Astrocyte (in vitro differentiated cells and primary cell): ENCODE results near the gene GPI. TPM values are rescaled to one million over a fixed set of nuclear protein-coding genes. Genes with fewer than 3 reads are reported as not detected.
"Not testable (repeated sequence)": the region's sequence is repeated elsewhere in the genome, so short reads cannot be mapped to it uniquely, and the experiment has no call there.

Experiments
- DNase-seq: peaks from one replicate; pipeline ENCODE4 v3.0.0-alpha.2; 2010; ENCODE audit warnings: low read depth
- FAIRE-seq: peaks from 2 replicates; lab custom pipeline; 2011; peaks lifted over from hg19 to GRCh38; lab: Jason Lieb, UNC
- H2AFZ ChIP-seq: 2 replicates; pipeline ENCODE4 v1.6.0; 2012; ENCODE audit warnings: low read depth, low read length, inconsistent platforms
- H3K27ac ChIP-seq: 2 replicates; pipeline ENCODE4 v1.5.1; 2011; ENCODE audit warnings: low read depth, low read length, inconsistent platforms
- H3K27me3 ChIP-seq: 2 replicates; pipeline ENCODE4 v1.6.0; 2011; ENCODE audit warnings: low read length, inconsistent platforms; ENCODE audit not compliant: insufficient read depth
- H3K36me3 ChIP-seq: 2 replicates; pipeline ENCODE4 v1.5.1; 2011; ENCODE audit warnings: low read length, inconsistent platforms; ENCODE audit not compliant: insufficient read depth
- H3K4me1 ChIP-seq: 2 replicates; pipeline ENCODE4 v1.5.1; 2011; ENCODE audit warnings: low read length, inconsistent platforms; ENCODE audit not compliant: insufficient read depth
- H3K4me2 ChIP-seq: 2 replicates; pipeline ENCODE4 v1.6.0; 2012; ENCODE audit warnings: low read length, inconsistent platforms
- H3K4me3 ChIP-seq: 2 replicates; pipeline ENCODE4 v1.5.1; 2011; ENCODE audit warnings: low read depth, mild to moderate bottlenecking, low read length, inconsistent platforms; ENCODE audit not compliant: insufficient read depth
- H3K79me2 ChIP-seq: 2 replicates; pipeline ENCODE4 v1.6.0; 2012; ENCODE audit warnings: mild to moderate bottlenecking, low read length, inconsistent platforms; ENCODE audit not compliant: insufficient read depth
- H3K9ac ChIP-seq: 2 replicates; pipeline ENCODE4 v1.6.0; 2012; ENCODE audit warnings: mild to moderate bottlenecking, low read length, inconsistent platforms
- H3K9me3 ChIP-seq: 2 replicates; pipeline ENCODE4 v1.5.1; 2012; ENCODE audit warnings: low read depth, mild to moderate bottlenecking, low read length, inconsistent platforms; ENCODE audit not compliant: insufficient read depth
- H4K20me1 ChIP-seq: 2 replicates; pipeline ENCODE4 v1.6.0; 2012; ENCODE audit warnings: low read length, inconsistent platforms; ENCODE audit not compliant: insufficient read depth
- H3K27ac Mint-ChIP-seq: one replicate; pipeline ENCODE4 v1.8.0; 2021; ENCODE audit warnings: mild to moderate bottlenecking, mixed read lengths; ENCODE audit not compliant: unreplicated experiment
- H3K27me3 Mint-ChIP-seq: one replicate; pipeline ENCODE4 v1.8.0; 2021; ENCODE audit warnings: low read depth, mixed read lengths; ENCODE audit not compliant: unreplicated experiment
- H3K36me3 Mint-ChIP-seq: one replicate; pipeline ENCODE4 v1.8.0; 2021; ENCODE audit warnings: low read depth, mixed read lengths; ENCODE audit not compliant: unreplicated experiment
- H3K4me1 Mint-ChIP-seq: one replicate; pipeline ENCODE4 v1.8.0; 2021; ENCODE audit warnings: low read depth, mixed read lengths; ENCODE audit not compliant: unreplicated experiment
- H3K4me3 Mint-ChIP-seq: one replicate; pipeline ENCODE4 v1.8.0; 2021; ENCODE audit warnings: mild to moderate bottlenecking, moderate library complexity, mixed read lengths; ENCODE audit not compliant: unreplicated experiment
- H3K9me3 Mint-ChIP-seq: one replicate; pipeline ENCODE4 v1.8.0; 2021; ENCODE audit warnings: mild to moderate bottlenecking, mixed read lengths; ENCODE audit not compliant: unreplicated experiment
- EZH2 ChIP-seq: IDR thresholded peaks from 2 replicates; pipeline ENCODE4 v1.6.1; 2012; ENCODE audit warnings: mild to moderate bottlenecking, low read length, inconsistent platforms; ENCODE audit not compliant: insufficient read depth
- total RNA-seq: library from RNA; stranded (reverse); gene quantifications from 2 replicates; pipeline ENCODE4 v1.2.1, GENCODE V29; 2021
- TF ChIP-seq, protein P1 (sequence below): IDR thresholded peaks from 2 replicates; pipeline ENCODE4 v1.5.1; 2011; ENCODE audit warnings: low read depth, mild to moderate bottlenecking, inconsistent platforms, low read length, moderate library complexity; ENCODE audit not compliant: insufficient read depth

Gene GPI
- total RNA-seq, 1 donor from 2014 or later, result 249 TPM

DNA sequence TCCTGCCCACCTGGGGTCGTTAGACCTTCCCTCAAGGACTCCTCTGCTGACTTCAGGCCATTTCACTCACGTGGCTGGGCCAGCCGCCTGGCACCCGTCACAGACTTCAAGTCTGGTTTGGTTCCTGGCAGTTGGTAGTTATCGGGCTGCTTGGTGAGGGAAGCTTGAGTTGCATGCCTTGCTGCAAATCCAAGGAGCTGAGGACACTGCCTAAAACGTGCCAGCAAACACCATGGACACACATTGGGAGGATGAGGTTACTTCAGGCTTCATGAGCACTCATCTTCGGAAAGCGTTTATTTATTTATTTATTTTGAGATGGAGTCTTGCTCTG lies 2.6 kb downstream of the GPI start:
- FAIRE-seq (no peak), DNase-seq (no peak)
- Histone ChIP-seq H4K20me1 (peaks cover 42% of the 10 kb centered on the region), H3K27ac (no peak overlapping the region), H3K36me3 (peaks cover 14% of the 10 kb centered on the region), H3K4me3 (no peak overlapping the region), H3K79me2 (peaks cover 39% of the 10 kb centered on the region), H2AFZ (no peak overlapping the region), H3K9ac (no peak overlapping the region), H3K27me3 (no peaks in the 10 kb centered on the region), H3K9me3 (no peaks in the 10 kb centered on the region), H3K4me1 (peaks cover 12% of the 10 kb centered on the region), H3K4me2 (no peak overlapping the region)
- H3K27ac Mint-ChIP-seq, result no peak overlapping the region
- no peaks in the 10 kb centered on the region for H3K27me3 Mint-ChIP-seq
- no peak for TF ChIP-seq EZH2
- TF ChIP-seq, protein P1, sequence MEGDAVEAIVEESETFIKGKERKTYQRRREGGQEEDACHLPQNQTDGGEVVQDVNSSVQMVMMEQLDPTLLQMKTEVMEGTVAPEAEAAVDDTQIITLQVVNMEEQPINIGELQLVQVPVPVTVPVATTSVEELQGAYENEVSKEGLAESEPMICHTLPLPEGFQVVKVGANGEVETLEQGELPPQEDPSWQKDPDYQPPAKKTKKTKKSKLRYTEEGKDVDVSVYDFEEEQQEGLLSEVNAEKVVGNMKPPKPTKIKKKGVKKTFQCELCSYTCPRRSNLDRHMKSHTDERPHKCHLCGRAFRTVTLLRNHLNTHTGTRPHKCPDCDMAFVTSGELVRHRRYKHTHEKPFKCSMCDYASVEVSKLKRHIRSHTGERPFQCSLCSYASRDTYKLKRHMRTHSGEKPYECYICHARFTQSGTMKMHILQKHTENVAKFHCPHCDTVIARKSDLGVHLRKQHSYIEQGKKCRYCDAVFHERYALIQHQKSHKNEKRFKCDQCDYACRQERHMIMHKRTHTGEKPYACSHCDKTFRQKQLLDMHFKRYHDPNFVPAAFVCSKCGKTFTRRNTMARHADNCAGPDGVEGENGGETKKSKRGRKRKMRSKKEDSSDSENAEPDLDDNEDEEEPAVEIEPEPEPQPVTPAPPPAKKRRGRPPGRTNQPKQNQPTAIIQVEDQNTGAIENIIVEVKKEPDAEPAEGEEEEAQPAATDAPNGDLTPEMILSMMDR, result no peak
- no peak overlapping the region for H3K4me3 Mint-ChIP-seq
- no peaks in the 10 kb centered on the region for H3K9me3 Mint-ChIP-seq
- peaks cover 21% of the 10 kb centered on the region for H3K36me3 Mint-ChIP-seq
- peaks cover 11% of the 10 kb centered on the region for H3K4me1 Mint-ChIP-seq

DNA sequence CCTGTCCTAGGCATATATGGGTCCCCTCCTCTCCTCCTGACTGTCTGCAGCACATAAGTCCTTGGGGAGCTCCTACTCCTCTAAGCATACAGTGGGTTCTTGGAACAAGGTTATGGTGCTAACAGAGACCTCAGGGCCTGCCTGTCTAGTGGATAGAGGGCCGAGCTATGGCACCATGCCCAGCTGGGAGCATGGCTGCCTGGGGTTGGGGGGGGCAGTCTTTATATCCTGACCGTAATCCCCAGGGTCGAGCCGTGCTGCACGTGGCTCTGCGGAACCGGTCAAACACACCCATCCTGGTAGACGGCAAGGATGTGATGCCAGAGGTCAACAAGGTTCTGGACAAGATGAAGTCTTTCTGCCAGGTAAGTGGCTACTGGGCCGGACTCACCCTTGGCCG lies 3.3 kb downstream of the GPI start:
- Mint-ChIP-seq H3K36me3 (peaks cover 21% of the 10 kb centered on the region), H3K4me3 (no peak overlapping the region), H3K9me3 (no peaks in the 10 kb centered on the region), H3K27ac (no peak overlapping the region), H3K4me1 (peaks cover 11% of the 10 kb centered on the region), H3K27me3 (no peaks in the 10 kb centered on the region)
- Histone ChIP-seq H3K79me2 (peaks cover 39% of the 10 kb centered on the region), H3K27ac (no peak overlapping the region), H4K20me1 (peaks cover 43% of the 10 kb centered on the region), H3K9me3 (no peaks in the 10 kb centered on the region), H3K9ac (no peak overlapping the region), H3K4me2 (no peak overlapping the region), H2AFZ (no peak overlapping the region), H3K4me1 (peaks cover 12% of the 10 kb centered on the region), H3K36me3 (peaks cover 14% of the 10 kb centered on the region), H3K27me3 (no peaks in the 10 kb centered on the region), H3K4me3 (no peak overlapping the region)
- DNase-seq, result no peak
- FAIRE-seq, result no peak
- TF ChIP-seq, protein P1, result no peak
- TF ChIP-seq EZH2, result no peak

DNA sequence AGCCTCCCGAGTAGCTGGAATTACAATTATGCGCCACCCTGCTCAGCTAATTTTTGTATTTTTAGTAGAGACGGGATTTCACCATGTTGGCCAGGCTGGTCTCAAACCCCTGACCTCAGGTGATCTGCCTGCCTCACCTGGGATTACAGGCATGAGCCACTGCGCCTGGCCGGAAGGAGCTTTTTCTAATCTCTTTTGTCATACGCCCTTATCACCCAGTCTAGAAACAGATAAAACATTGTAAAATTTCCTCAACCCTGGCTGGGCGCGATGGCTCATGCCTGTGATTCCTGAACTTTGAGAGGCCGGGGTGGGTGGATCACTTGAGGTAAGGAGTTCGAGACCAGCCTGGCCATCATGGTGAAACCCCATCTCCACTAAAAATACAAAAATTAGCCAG lies 4.2 kb downstream of the GPI start:
- Mint-ChIP-seq H3K4me1 (peaks cover 13% of the 10 kb centered on the region), H3K36me3 (peaks cover 21% of the 10 kb centered on the region)
- H3K27me3 ChIP-seq, DNase-seq, H2AFZ ChIP-seq, H3K9ac ChIP-seq, FAIRE-seq, H3K9me3 Mint-ChIP-seq, H3K27me3 Mint-ChIP-seq, H3K9me3 ChIP-seq, H3K4me3 Mint-ChIP-seq, H3K4me2 ChIP-seq, H3K27ac Mint-ChIP-seq, H3K27ac ChIP-seq, H3K4me3 ChIP-seq: not testable (repeated sequence)
- Histone ChIP-seq H3K4me1 (peaks cover 12% of the 10 kb centered on the region), H3K36me3 (peaks cover 14% of the 10 kb centered on the region), H4K20me1 (peaks cover 43% of the 10 kb centered on the region), H3K79me2 (peaks cover 39% of the 10 kb centered on the region)
